ENCODE measurements around the gene WFDC2. TPM values are rescaled to one million over a fixed set of nuclear protein-coding genes. Genes with fewer than 3 reads are reported as not detected.

WFDC2 gene
- total RNA-seq, 1 donor from 2014 or later: not detected

DNA sequence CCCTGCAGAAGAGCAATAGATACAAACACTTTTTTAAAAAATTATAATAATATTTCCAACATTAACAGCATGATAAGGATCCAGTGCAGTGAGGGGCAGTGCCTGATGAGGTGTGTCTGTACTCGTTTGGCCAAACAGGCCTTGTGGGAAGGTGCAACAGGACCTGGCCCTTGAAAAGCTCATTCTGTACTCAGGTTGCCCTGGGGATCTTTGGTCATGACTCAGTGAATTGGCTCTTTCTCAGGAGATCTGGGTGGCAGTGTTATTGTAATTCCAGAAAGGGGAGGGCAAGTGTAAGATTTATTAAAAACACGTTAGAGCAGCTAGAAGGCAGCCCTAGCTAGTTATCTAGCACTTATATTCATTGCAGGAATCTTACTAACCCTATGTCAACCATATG, 48.7 kb downstream of the WFDC2 start:
- H3K36me3 ChIP-seq: no peaks in the 10 kb centered on the region
- DNase-seq: no peak
- H3K4me3 ChIP-seq: no peak overlapping the region
- no peaks in the 10 kb centered on the region for H3K4me1 ChIP-seq
- no peaks in the 10 kb centered on the region for H3K9me3 ChIP-seq (replicated peaks)
- TF ChIP-seq, protein P1, sequence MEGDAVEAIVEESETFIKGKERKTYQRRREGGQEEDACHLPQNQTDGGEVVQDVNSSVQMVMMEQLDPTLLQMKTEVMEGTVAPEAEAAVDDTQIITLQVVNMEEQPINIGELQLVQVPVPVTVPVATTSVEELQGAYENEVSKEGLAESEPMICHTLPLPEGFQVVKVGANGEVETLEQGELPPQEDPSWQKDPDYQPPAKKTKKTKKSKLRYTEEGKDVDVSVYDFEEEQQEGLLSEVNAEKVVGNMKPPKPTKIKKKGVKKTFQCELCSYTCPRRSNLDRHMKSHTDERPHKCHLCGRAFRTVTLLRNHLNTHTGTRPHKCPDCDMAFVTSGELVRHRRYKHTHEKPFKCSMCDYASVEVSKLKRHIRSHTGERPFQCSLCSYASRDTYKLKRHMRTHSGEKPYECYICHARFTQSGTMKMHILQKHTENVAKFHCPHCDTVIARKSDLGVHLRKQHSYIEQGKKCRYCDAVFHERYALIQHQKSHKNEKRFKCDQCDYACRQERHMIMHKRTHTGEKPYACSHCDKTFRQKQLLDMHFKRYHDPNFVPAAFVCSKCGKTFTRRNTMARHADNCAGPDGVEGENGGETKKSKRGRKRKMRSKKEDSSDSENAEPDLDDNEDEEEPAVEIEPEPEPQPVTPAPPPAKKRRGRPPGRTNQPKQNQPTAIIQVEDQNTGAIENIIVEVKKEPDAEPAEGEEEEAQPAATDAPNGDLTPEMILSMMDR (IDR thresholded peaks at IDR 0.05; ENCODE audit: borderline replicate concordance): no peak
- H3K27me3 ChIP-seq (ENCODE audit: low read depth): peaks cover 47% of the 10 kb centered on the region
- intact Hi-C loops (cut with micrococcal nuclease): no loop called here
- no peak overlapping the region for H3K27ac ChIP-seq (replicated peaks)

DNA sequence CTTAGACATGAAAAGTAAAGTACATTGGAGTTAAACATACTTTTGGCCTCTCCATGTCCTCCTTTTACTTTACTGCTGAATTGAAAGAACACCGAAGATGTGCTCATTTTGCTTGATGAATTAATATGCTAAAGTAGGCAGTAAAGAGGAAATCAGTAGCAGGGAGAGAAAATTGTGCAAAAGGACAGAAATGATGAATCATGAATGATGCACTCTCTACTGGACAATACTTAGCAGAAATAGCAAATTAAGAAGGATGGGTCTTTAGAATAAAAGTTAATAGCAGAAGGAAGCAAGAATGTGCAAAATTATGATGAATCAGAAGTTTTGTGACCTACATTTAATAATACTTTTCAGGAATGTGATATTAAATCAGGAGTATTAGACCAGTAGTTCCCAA, 54.3 kb downstream of the WFDC2 start:
- H3K36me3 ChIP-seq: no peaks in the 10 kb centered on the region
- DNase-seq: no peak
- intact Hi-C loops (cut with micrococcal nuclease): no loop called here
- no peak overlapping the region for H3K4me3 ChIP-seq
- peaks cover 73% of the 10 kb centered on the region for H3K27me3 ChIP-seq (ENCODE audit: low read depth)
- TF ChIP-seq, protein P1 (IDR thresholded peaks at IDR 0.05; ENCODE audit: borderline replicate concordance): no peak
- no peaks in the 10 kb centered on the region for H3K9me3 ChIP-seq (replicated peaks)
- H3K27ac ChIP-seq (replicated peaks): no peak overlapping the region
- H3K4me1 ChIP-seq: no peaks in the 10 kb centered on the region

DNA sequence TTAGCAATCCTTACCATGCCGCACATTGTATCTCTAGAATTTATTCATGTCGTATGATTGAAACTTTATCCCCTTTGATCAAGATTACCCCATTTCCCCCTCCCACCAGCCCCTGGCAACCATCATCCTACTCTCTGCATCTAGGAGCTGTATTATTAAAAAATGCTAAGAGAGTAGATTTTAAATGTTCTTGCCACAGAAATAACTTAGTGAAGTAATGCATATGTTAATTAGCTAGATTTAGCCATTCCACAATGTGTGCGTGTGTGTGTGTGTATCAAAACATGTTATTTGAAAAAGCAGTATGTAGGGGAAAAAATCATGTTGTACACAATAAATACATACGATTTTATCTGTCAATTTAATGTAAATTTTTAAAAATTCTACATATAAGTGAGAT, 57.7 kb downstream of the WFDC2 start:
- TF ChIP-seq, protein P1 (IDR thresholded peaks at IDR 0.05; ENCODE audit: borderline replicate concordance): no peak
- DNase-seq: no peak
- intact Hi-C loops (cut with micrococcal nuclease): no loop called here
- Histone ChIP-seq H3K9me3 (replicated peaks) (no peaks in the 10 kb centered on the region), H3K36me3 (no peaks in the 10 kb centered on the region), H3K27me3 (ENCODE audit: low read depth) (peaks cover 86% of the 10 kb centered on the region), H3K4me1 (no peaks in the 10 kb centered on the region), H3K27ac (replicated peaks) (no peak overlapping the region), H3K4me3 (no peak overlapping the region)

Small RNA genes within 50 kb of the gene (microRNA-seq; reads per million reads assigned to microRNA genes)
- not detected for gene MIR6812

Other genes starting within 250 kb of the WFDC2 start
- not detected for gene SEMG2, start 248.4 kb upstream of the WFDC2 start, total RNA-seq
- gene SLPI, start 215.2 kb upstream of the WFDC2 start, total RNA-seq: 1.8 TPM
- not detected for gene RBPJL, start 162.9 kb upstream of the WFDC2 start, total RNA-seq
- not detected for gene MATN4, start 161.5 kb upstream of the WFDC2 start, total RNA-seq
- gene SDC4, start 121.3 kb upstream of the WFDC2 start, total RNA-seq: 77.4 TPM
- gene SYS1, start 106.6 kb upstream of the WFDC2 start, total RNA-seq: 20.8 TPM
- gene TP53TG5, start 91.4 kb upstream of the WFDC2 start, total RNA-seq: 0.80 TPM
- gene DBNDD2, start 61.5 kb upstream of the WFDC2 start, total RNA-seq: 362 TPM
- gene PIGT, start 53.6 kb upstream of the WFDC2 start, total RNA-seq: 126 TPM
- not detected for gene SPINT3, start 45.9 kb downstream of the WFDC2 start, total RNA-seq
- not detected for gene WFDC6, start 69.7 kb downstream of the WFDC2 start, total RNA-seq
- not detected for gene EPPIN, start 77.6 kb downstream of the WFDC2 start, total RNA-seq
- gene WFDC8, start 109.5 kb downstream of the WFDC2 start, total RNA-seq: not detected
- not detected for gene WFDC10A, start 160.0 kb downstream of the WFDC2 start, total RNA-seq
- not detected for gene WFDC9, start 161.5 kb downstream of the WFDC2 start, total RNA-seq
- not detected for gene WFDC11, start 200.5 kb downstream of the WFDC2 start, total RNA-seq
- gene WFDC13, start 232.3 kb downstream of the WFDC2 start, total RNA-seq: not detected
- not detected for gene WFDC10B, start 235.3 kb downstream of the WFDC2 start, total RNA-seq